GM18511 (cell line): Measurements from ENCODE around the gene REX1BD.

ENCODE experiments used
- ATAC-seq: cut with Tn5 transposase; IDR thresholded peaks from one replicate; pipeline ENCODE4 v1.9.1; 2021; ENCODE audit warnings: mild to moderate bottlenecking, moderate library complexity; ENCODE audit not compliant: unreplicated experiment

Gene REX1BD

GRCh38 chr19:18612051-18612771, 23.6 kb downstream of the REX1BD start:
- no peak for ATAC-seq

GRCh38 chr19:18612772-18613588, 24.4 kb downstream of the REX1BD start, which contains the start of gene TMEM59L:
TMEM59L (plus strand) TSS chr19:18612870; CDS start chr19:18612959, 89 bp downstream.
- no peak for ATAC-seq

DNA sequence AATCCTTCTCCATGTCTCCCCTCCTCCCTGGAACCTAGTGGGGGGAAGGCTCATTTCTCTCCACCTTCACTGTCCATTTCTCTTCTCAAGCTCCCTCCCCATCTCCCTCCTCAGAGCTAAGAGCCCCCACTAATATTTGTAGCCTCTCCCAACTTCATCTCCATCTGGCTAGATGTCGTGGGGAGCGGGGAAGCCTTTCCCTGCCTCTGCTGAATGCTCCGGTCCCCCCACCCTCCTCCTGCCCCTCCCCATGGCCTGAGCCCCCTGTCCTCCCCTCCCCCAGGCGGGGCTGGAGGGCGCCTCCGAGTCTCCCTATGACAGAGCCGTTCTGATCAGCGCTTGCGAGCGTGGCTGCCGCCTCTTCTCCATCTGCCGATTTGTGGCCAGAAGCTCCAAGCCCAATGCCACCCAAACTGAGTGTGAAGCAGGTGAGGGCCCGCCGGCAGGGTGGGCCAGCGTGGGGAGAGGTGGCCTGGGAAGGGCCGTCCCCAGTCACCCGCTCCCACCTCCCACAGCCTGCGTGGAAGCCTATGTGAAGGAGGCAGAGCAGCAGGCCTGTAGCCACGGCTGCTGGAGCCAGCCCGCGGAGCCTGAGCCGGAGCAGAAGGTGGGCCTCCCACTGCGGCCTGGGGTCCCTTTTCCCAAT, 25.1 kb downstream of the REX1BD start:
- ATAC-seq: no peak

GRCh38 chr19:18616023-18616422, 27.4 kb downstream of the REX1BD start:
- no peak for ATAC-seq

- ATAC-seq: no peak
Observed at GRCh38 chr19:18617562-18617961, 29.0 kb downstream of the REX1BD start.

DNA sequence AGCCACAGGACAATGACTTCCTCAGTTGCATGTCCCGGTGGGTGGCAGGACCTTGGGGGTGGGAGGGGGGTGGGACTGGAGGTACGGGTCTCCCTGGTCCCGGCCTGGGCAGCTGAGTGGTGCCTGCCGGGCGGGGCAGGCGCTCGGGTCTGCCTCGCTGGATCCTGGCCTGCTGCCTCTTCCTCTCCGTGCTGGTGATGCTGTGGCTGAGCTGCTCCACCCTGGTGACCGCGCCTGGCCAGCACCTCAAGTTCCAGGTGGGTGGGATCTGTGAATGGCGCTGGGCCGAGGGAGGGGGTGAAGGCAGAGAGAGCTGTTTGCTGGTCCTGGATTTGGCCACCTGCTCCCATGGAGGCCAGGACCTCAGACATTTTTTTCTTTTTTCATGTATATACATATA, 29.6 kb downstream of the REX1BD start:
- no peak for ATAC-seq

- ATAC-seq: no peak
Observed at GRCh38 chr19:18620311-18620710, 31.7 kb downstream of the REX1BD start.

DNA sequence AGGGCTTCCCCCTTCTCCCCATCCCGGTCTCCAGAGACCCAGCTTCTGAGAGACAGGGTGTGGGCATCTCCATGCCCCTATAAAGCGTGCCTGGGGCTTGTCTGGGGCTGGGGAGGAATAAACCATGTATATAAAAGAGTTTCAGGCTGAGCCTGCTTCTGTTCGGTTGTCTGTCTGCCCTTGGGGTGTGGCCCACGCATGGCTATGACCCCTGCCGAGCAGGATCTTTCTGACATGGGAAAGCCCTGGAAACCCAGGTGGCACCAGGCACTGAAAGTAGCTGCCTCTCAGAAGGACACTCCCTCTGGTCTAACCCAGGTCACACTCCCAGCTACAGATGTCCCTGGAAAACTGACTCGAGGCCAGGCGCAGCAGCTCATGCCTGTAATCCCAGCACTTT, 32.3 kb downstream of the REX1BD start:
- no peak for ATAC-seq

- ATAC-seq: no peak
Observed at GRCh38 chr19:18626906-18627305, 38.3 kb downstream of the REX1BD start.

- ATAC-seq: no peak
Observed at GRCh38 chr19:18629166-18630088, 40.8 kb downstream of the REX1BD start.

DNA sequence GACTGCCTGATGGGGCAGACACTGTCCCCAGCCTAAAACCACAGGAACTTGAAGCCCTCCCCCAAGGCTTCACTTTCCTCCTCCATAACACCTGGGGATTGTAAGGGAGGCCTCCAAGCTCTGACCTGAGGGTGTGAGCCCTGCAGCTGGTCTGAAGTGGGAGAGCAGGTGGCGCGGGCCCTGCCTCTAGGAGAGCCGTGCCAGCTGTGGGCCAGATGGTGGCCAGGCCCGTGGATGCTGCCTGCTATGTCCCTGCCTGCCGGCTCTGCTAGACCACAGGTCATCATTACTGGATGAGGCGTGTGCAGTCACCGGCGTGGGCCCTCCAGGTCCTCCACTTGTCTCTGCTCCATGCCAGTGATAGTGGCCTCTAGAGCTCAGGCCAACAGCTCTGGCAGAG, 44.7 kb downstream of the REX1BD start:
- ATAC-seq: no peak

DNA sequence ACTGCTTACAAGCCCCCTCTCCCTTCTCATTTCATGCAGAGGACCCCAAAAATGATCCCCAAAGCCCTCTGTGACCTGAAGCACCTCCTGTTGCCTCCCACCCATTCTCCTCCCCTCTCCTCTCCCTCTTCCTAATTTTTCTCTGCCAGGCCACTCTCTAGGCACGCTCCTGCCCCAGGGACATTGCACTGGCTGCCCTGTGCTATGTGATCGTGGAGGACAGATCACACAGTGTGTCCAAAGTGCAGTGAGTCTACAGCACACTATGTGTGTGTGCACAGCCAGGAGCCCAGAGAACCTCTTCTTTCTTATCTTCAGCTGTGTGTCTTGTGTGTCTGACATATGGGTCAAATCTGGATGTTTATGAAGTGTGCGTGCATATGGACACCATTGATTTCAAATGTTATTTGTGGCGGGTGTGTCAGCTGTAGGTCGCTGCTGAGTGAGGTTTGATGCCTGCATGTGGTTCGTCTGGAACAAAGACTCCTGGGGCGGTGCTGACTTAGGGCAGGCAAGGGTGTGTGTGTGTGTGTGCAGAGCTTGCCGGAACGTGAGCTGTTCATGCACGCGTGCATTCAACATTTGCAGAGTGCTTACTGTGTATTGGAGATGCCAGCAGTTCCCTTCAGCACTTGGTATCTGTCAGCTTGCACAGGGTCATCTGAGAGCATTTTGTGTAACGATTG, 46.2 kb downstream of the REX1BD start:
- ATAC-seq: no peak

- no peak for ATAC-seq
Observed at GRCh38 chr19:18635831-18636182, 47.2 kb downstream of the REX1BD start.

- peak; percentile 88 for ATAC-seq
Observed at GRCh38 chr19:18636183-18636968, 47.8 kb downstream of the REX1BD start.

DNA sequence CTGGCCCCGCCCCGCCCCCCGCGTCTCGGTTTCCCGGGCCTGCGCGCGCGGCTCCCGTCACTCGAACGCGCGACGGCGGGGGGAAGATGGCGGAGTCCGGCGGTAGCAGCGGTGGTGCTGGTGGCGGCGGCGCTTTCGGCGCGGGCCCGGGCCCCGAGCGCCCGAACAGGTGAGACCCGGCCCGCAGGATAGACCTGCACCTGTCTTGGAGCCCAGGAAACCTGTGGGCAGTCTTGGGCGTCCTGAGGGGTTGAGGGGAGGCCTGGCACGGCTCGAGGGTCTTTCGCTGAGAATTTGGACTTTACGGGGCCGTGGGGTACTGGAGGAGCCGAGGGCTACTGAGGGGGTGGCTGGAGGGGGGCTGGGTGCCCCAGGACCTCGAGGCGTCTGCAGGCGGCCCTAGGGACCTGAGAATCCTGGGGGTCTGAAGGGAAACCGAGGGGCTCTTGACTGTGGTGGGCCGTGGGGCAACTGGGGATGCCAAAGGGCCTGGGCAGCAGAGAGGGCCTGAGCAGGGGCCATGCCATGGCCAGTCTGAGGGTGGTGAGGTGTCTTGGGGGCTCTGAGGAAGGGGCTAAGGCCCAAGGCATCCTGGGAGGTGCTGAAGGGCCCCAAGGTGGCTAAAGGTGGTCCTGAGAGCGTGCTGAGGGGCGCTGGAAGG, 48.5 kb downstream of the REX1BD start, which contains the start of gene KLHL26:
KLHL26 (plus strand) TSS at position 60 of the 661 bp plus-strand sequence; CDS start at position 87, 27 bp downstream.
- no peak for ATAC-seq

GRCh38 chr19:18637673-18638630, 49.4 kb downstream of the REX1BD start:
- no peak for ATAC-seq

DNA sequence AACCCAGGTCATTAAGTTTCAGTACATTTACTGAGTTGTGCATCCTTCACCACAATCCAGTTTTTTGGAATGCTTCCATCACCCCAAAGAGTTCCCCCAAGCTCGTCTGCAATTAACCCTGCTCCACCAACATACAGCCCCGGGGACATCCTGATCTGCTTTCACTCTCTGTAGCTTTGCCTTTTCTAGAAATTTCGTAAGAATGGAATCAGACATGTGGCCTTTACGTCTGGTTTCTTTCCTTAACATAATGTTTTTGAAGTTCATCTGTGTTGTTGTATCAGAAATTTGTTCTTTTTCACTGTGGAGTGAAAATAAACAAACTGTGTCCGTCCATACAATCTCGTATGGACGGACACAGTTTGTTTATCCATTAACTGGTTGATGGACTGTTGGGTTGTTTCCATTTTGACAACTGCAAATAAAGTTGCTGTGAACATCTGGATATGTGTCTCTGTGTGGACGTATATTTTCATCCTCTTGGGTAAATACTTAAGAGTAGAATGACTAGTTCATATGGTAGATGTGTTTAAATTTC, 51.2 kb downstream of the REX1BD start:
- no peak for ATAC-seq
